Aorta (tissue), 5 donors: ENCODE results near the gene MGLL. TPM values are rescaled to one million over a fixed set of nuclear protein-coding genes. Genes with fewer than 3 reads are reported as not detected.
"Not testable (repeated sequence)": the region's sequence is repeated elsewhere in the genome, so short reads cannot be mapped to it uniquely, and the experiment has no call there.

Source experiments
- ATAC-seq: fragments of 200-7000 bp; cut with Tn5 transposase; one replicate; pipeline ENCODE4 v1.9.1; 2022; ENCODE audit warnings: moderate library complexity; ENCODE audit not compliant: low FRiP score
- DNase-seq, 2 donors: peaks; one replicate each; pipeline ENCODE4 v3.0.0-alpha.2; 2020
- H3K27ac ChIP-seq, 2 donors: one replicate each; pipeline ENCODE4 v1.5.1; 2013; ENCODE audit warnings: low read length in 2 of 2, mild to moderate bottlenecking in 2 of 2, moderate library complexity in 2 of 2, control low read depth in 1 of 2, inconsistent platforms in 1 of 2, low read depth in 1 of 2
- H3K27me3 ChIP-seq, 2 donors: one replicate each; pipeline ENCODE4 v1.6.1; 2013; ENCODE audit warnings: control low read depth in 1 of 2, low read length in 1 of 2, mild to moderate bottlenecking in 1 of 2, moderate library complexity in 1 of 2; ENCODE audit not compliant: insufficient read depth in 2 of 2, control insufficient read depth in 1 of 2
- H3K36me3 ChIP-seq, 2 donors: one replicate each; pipeline ENCODE4 v1.6.1; 2013; ENCODE audit warnings: control low read depth in 1 of 2, low read length in 1 of 2, mild to moderate bottlenecking in 1 of 2; ENCODE audit not compliant: insufficient read depth in 2 of 2, control insufficient read depth in 1 of 2
- H3K4me1 ChIP-seq, 2 donors: one replicate each; pipeline ENCODE4 v1.6.1; 2013; ENCODE audit warnings: low read length in 2 of 2, control low read depth in 1 of 2, mild to moderate bottlenecking in 1 of 2, moderate library complexity in 1 of 2; ENCODE audit not compliant: insufficient read depth in 2 of 2, control insufficient read depth in 1 of 2
- H3K4me3 ChIP-seq, 2 donors: one replicate each; pipeline ENCODE4 v1.5.1; 2013; ENCODE audit warnings: low read length in 2 of 2, control low read depth in 1 of 2, mild to moderate bottlenecking in 1 of 2
- H3K9me3 ChIP-seq: one replicate; pipeline ENCODE4 v1.6.1; 2013; ENCODE audit warnings: mild to moderate bottlenecking, low read length; ENCODE audit not compliant: control insufficient read depth
- WGBS, 2 donors: extraction: QIAGEN DNeasy Blood & Tissue Kit; methylation state at CpG; one replicate each; pipeline ENCODE4 v1.1.7; 2013; 5-methylcytosine and 5-hydroxymethylcytosine counted together
- intact Hi-C, 2 donors: fragments of 100-400 bp; cut with DNase I; formaldehyde crosslinking; loops; one replicate each; pipeline versions ENCODE4 v1.14.2 to v1.15.0; 2022
- polyA plus RNA-seq, 2 donors: library from polyadenylated mRNA; stranded (reverse); fragments of 200-250 nt; gene quantifications; one replicate each; pipeline ENCODE4 v1.2.3, GENCODE V29; 2013
- total RNA-seq, 2 donors: library from RNA; stranded (reverse); fragmentation: NEBNext Ultra II Directional; extraction: Animal tissue kit (Norgen Biotek cat#: 25700); gene quantifications; one replicate each; pipeline ENCODE4 v1.2.1, GENCODE V29; 2021
- donor health status: healthy with polysubstance abuse.
- donor health status: Bipolar disorder and iron deficiency.
- donor health status: DM: no; HTN: no; CAD: no.
- donor health status: DM: no; HTN: no; CAD: no.
- donor health status: DM: yes; HTN: yes; CAD: no.

Gene MGLL
- total and polyA plus RNA-seq, 4 donors = 18.3 to 85.3 (median 50.7) TPM

DNA sequence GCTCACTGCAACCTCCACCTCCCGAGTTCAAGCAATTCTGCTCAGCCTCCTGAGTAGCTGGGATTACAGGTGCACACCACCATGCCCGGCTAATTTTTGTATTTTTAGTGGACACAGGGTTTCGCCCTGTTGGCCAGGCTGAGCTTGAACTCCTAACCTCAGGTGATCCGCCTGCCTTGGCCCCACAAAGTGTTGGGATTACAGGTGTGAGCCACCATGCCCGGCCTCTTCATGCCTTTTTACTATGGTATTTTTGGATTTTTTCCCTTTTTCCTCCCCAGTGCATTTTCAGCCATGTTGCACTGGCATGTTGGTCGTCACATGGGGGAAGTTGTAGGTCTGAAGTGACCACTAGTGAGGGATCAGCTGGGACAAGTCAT, 140.2 kb downstream of the MGLL start:
- ATAC-seq, H3K4me3 ChIP-seq, H3K4me1 ChIP-seq, H3K36me3 ChIP-seq, H3K27me3 ChIP-seq, H3K9me3 ChIP-seq, intact Hi-C loops, H3K27ac ChIP-seq: not testable (repeated sequence)
- peak in 1 of 2 donors; percentile 20 for DNase-seq
- WGBS, 2 donors = 94 to 95% methylated on average over 6 of the region's 6 CpGs

DNA sequence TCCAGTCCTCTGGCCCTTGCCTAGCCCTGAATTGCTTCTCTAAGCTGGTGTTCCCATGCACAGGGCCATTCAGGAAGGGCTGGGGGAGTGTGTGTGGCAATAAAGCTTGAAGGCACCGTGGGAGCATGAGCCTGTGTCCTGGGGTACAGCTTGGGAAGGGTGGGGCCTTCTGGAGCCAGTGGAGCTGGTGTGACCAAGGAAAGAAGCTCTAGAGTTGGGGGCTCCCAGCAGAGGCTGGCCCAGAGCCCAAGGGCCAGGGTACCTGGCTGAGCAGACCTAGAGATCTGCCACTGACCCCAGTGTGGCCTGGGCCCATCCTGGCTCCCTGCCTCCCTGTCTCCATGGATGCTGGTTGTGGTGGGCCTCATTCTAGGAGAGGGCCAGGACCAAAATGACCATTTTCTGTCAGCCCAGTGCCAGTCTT, 141.5 kb downstream of the MGLL start:
- Histone ChIP-seq H3K36me3 (no peaks in the 10 kb centered on the region), H3K9me3 (no peaks in the 10 kb centered on the region), H3K4me1 (no peaks in the 10 kb centered on the region), H3K27ac (no peak overlapping the region), H3K4me3 (no peak overlapping the region), H3K27me3 (no peaks in the 10 kb centered on the region)
- intact Hi-C loops = no loop called here
- ATAC-seq (no peak), DNase-seq (peak in 1 of 2 donors; percentile 59)
- 93 to 96% methylated on average over 1 of the region's 1 CpG for WGBS, 2 donors

DNA sequence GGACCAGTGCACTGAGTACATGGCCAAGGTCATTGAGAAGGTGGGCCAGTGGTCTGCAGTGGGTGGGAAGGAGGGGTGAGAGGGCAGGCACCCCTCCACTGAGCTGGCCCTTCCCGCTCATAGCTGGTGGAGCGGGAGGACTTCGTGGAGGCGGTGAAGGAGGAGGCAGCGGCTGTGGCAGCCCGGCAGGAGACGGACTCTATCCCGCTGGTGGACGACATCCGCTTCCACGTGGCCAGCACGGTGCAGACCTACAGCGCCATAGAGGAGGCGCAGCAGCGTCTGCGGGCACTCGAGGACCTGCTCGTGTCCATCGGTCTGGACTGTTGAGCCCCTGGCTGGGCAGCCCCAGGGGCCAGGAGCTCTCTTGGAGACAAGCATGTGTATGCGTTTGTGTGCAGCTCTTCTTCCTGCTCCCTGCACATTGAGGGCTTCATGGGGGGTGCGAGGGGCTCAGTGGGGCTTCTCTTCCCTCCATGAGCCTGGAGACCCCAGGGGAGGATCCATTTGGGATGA, 142.1 kb downstream of the MGLL start:
- H3K4me3 ChIP-seq = no peak overlapping the region
- no peaks in the 10 kb centered on the region for H3K4me1 ChIP-seq
- no peak for ATAC-seq
- no peaks in the 10 kb centered on the region for H3K27me3 ChIP-seq
- H3K9me3 ChIP-seq = no peaks in the 10 kb centered on the region
- 95% methylated on average over 20 to 21 of the region's 21 CpGs for WGBS, 2 donors
- H3K36me3 ChIP-seq = no peaks in the 10 kb centered on the region
- peak; percentile 26 to 66 for DNase-seq
- intact Hi-C loops = no loop called here
- H3K27ac ChIP-seq = no peak overlapping the region

DNA sequence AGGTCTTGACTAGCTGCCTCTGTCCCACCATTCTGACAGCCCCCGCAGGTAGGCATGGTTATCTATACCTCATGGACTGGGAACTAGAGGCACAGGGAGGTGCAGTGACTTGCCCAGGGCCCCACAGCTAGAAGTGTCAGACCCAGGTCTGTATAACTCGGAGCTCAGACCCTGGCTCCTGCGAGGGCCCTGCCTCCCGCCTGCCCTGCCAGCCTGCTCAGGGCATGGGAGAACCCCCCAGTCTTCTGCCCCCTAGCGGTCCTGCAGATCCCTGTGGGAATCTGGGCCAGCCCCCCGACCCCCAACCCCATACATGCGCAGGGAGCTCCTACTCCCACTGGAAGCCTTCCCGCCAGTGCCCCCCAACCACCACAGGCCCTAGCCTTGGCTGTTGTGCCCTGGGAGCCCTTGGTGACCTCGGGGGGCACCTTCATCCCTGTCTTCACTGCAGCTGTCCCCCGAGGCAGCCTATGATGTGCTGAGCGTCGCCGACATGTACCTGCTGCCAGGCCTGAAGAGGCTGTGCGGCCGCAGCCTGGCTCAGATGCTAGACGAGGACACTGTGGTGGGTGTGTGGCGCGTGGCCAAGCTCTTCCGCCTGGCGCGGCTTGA, 142.7 kb downstream of the MGLL start:
- Histone ChIP-seq H3K36me3 (no peaks in the 10 kb centered on the region), H3K27ac (no peak overlapping the region), H3K4me3 (no peak overlapping the region), H3K4me1 (no peaks in the 10 kb centered on the region), H3K27me3 (no peaks in the 10 kb centered on the region), H3K9me3 (no peaks in the 10 kb centered on the region)
- intact Hi-C loops = loop anchor here in 1 of 2 donors (10.0 kb wide), 1 partner anchor 375 kb away; the partner anchor contains the start of gene SEC61A1
- WGBS, 2 donors = 86 to 88% methylated on average over 21 of the region's 21 CpGs
- DNase-seq (peak; percentile 34 to 61), ATAC-seq (no peak)

DNA sequence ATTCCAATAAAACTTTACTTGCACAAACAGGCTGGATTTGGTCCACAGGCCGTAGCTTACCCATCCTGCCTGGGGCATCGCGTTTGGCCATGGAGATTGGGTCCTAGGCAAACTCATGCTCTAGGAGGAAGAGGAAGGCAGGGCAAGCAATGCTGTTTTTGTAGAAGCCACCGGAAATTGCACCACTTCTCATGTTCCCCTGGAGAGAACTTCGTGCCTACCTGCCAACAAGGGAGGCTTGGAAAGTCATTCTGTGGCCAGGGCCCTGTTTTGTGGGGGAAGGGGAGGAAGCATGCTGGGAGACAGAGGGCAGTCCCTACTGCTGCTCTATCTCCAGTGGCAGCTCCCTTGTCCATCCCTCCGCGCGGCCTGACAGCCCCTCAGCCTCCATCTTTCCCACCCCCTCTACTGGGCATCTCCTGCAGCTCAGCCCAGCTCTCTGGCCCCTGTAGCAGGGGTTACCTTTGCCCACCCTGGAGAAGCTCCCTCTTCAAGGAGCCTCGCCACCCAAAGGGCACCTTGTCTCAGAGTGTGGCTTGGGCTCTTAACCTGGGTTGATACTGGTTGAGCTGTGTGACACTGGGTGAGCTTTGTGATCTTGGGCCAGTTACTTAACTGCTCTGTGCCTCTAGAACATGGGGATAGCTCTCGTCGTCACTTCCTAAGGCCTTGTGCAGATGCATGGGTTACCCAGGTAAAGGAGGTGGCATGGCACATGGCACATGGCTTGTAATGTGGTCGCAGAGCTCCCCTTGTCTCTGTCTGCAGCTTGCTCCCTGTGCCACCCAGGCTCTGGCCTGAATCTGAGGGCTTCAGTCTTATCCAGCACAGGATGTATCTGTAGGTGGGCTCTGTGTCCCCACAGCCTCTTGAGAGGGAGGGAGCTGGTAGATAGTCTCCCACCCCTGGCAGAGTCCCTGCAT, 143.4 kb downstream of the MGLL start:
- no peaks in the 10 kb centered on the region for H3K4me1 ChIP-seq
- 75 to 78% methylated on average over 12 of the region's 12 CpGs for WGBS, 2 donors
- H3K9me3 ChIP-seq = no peaks in the 10 kb centered on the region
- H3K27ac ChIP-seq = no peak overlapping the region
- intact Hi-C loops = loop anchor here in 1 of 2 donors (10.0 kb wide), 1 partner anchor 376 kb away; the partner anchor contains the start of gene SEC61A1
- H3K4me3 ChIP-seq = no peak overlapping the region
- H3K27me3 ChIP-seq = no peaks in the 10 kb centered on the region
- H3K36me3 ChIP-seq = no peaks in the 10 kb centered on the region
- DNase-seq (peak; percentile 43 to 53), ATAC-seq (no peak)

DNA sequence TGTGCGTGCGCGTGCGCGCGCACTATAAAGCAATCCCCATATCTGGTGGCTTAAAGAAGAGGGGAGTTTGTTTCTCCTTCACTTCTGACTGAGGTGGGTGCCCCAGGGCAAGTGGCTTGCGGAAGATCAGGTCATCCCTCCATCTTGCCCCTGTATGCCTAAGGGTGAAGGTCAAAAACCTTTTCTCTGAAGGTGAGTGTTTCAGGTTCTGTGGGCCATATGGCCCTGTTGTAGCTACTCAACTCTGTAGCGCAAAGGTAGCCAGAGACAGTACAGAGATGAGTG, 144.1 kb downstream of the MGLL start:
- H3K4me3 ChIP-seq = no peak overlapping the region
- no peaks in the 10 kb centered on the region for H3K36me3 ChIP-seq
- no peak for ATAC-seq
- no peak for DNase-seq
- H3K4me1 ChIP-seq = no peaks in the 10 kb centered on the region
- no peaks in the 10 kb centered on the region for H3K9me3 ChIP-seq
- no peaks in the 10 kb centered on the region for H3K27me3 ChIP-seq
- intact Hi-C loops = loop anchor here in 1 of 2 donors (10.0 kb wide), 1 partner anchor 377 kb away; the partner anchor contains the start of gene SEC61A1
- H3K27ac ChIP-seq = no peak overlapping the region
- 94 to 95% methylated on average over 8 of the region's 8 CpGs for WGBS, 2 donors

DNA sequence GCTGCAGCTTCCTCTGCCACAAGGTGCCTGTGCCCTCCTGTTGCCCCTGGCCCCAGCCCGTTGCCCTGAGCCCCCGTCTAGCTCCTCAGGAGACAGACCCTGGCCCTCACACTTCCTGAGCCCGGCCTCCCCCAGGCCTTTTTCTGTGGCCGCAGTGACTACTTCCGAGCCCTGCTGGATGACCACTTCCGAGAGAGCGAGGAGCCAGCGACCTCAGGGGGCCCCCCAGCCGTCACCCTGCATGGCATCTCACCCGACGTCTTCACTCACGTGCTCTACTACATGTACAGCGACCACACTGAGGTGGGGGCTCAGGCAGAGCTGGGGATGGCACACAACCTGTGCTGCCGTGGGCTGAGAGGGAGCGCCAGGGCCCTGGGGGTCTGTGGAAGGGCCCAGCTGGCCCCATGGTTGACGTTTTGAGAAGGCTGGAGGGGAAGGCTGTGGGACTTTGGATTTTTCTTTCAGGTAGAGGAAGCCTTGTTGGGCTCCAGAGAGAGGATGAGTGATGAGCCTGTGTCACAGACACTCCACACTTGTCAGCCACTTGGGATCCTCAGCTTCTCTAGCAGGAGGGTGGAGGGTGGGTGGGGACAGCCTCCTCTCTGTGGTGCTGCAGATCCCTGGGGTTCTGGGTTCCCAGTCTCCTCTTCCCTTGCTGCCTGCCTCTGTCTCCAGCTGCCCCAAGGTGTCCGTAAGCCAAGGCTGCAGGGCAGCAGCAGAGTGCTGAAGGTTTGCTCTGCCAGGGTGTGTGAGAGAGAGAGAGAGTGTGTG, 144.6 kb downstream of the MGLL start:
- WGBS, 2 donors = 82 to 88% methylated on average over 17 of the region's 17 CpGs
- Histone ChIP-seq H3K4me3 (no peak overlapping the region), H3K36me3 (no peaks in the 10 kb centered on the region), H3K9me3 (no peaks in the 10 kb centered on the region), H3K4me1 (no peaks in the 10 kb centered on the region), H3K27ac (no peak overlapping the region), H3K27me3 (no peaks in the 10 kb centered on the region)
- DNase-seq (peak; percentile 33 to 74), ATAC-seq (no peak)
- intact Hi-C loops = loop anchor here in 1 of 2 donors (10.0 kb wide), 1 partner anchor 377 kb away; the partner anchor contains the start of gene SEC61A1

DNA sequence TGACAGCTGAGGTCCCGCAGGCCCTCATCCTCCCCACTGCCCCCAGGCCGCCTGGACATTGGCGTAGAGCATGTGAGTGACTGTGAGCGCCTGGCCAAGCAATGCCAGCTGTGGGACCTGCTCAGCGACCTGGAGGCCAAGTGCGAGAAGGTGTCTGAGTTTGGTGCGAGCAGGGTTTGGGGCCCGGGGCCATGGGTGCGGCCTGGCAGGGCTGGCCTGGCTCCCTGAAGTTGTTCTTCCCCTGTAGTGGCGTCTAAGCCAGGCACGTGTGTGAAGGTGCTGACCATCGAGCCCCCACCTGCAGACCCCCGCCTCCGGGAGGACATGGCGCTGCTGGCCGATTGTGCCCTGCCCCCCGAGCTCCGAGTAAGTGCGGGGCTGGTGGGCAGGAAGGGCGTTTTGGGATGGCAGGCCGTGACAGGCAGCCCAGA, 145.4 kb downstream of the MGLL start:
- peak; percentile 38 to 61 for DNase-seq
- intact Hi-C loops = loop anchor here in 1 of 2 donors (10.0 kb wide), 1 partner anchor 378 kb away; the partner anchor contains the start of gene SEC61A1
- Histone ChIP-seq H3K36me3 (no peaks in the 10 kb centered on the region), H3K4me3 (no peak overlapping the region), H3K9me3 (no peaks in the 10 kb centered on the region), H3K27ac (no peak overlapping the region), H3K27me3 (no peaks in the 10 kb centered on the region), H3K4me1 (no peaks in the 10 kb centered on the region)
- 90 to 91% methylated on average over 21 of the region's 21 CpGs for WGBS, 2 donors
- no peak for ATAC-seq
